Fibroblast of lung (primary cell): ENCODE measurements around the gene SIKE1. TPM values are rescaled to one million over a fixed set of nuclear protein-coding genes. Genes with fewer than 3 reads are reported as not detected.
"Not testable (repeated sequence)": the region's sequence is repeated elsewhere in the genome, so short reads cannot be mapped to it uniquely, and the experiment has no call there.

Source experiments
- DNase-seq, 2 donors: peaks; one replicate each; pipeline versions ENCODE4 v3.0.0 to v3.0.0-alpha.2; 2010; ENCODE audit warnings: low read depth in 2 of 2
- H2AFZ ChIP-seq: 2 replicates; pipeline ENCODE4 v1.5.1; 2012; ENCODE audit warnings: low read length, control low read depth, inconsistent platforms
- H3K27ac ChIP-seq: 2 replicates; pipeline ENCODE4 v1.5.1; 2011; ENCODE audit warnings: low read length, control low read depth; ENCODE audit not compliant: insufficient read depth
- H3K27me3 ChIP-seq: 2 replicates; pipeline ENCODE4 v1.5.1; 2011; ENCODE audit warnings: mild to moderate bottlenecking, low read length; ENCODE audit not compliant: control insufficient read depth, insufficient read depth
- H3K36me3 ChIP-seq: 2 replicates; pipeline ENCODE4 v1.5.1; 2011; ENCODE audit warnings: low read length; ENCODE audit not compliant: control insufficient read depth, insufficient read depth
- H3K4me1 ChIP-seq: 2 replicates; pipeline ENCODE4 v1.5.1; 2011; ENCODE audit warnings: low read length; ENCODE audit not compliant: control insufficient read depth, insufficient read depth; ENCODE audit errors: extremely low read depth
- H3K4me2 ChIP-seq: 2 replicates; pipeline ENCODE4 v1.5.1; 2011; ENCODE audit warnings: low read length, control low read depth; ENCODE audit not compliant: insufficient read depth; ENCODE audit errors: extremely low read depth
- H3K4me3 ChIP-seq, 4 experiments: fragments of 200-600 bp in 1 of 4; sonication (generic) in 1 of 4; replicated peaks in 1 of 4; 2 replicates each; pipeline ENCODE4 v1.5.1; 2011 to 2016; ENCODE audit warnings: low read length in 4 of 4, low read depth in 3 of 4, mild to moderate bottlenecking in 3 of 4, control low read depth in 2 of 4, inconsistent platforms in 1 of 4, mixed read lengths in 1 of 4; ENCODE audit not compliant: insufficient read depth in 1 of 4; ENCODE audit errors: control extremely low read depth in 1 of 4
- H3K79me2 ChIP-seq: 2 replicates; pipeline ENCODE4 v1.5.1; 2012; ENCODE audit warnings: mild to moderate bottlenecking, low read length, inconsistent platforms; ENCODE audit not compliant: control insufficient read depth, insufficient read depth
- H3K9ac ChIP-seq: 2 replicates; pipeline ENCODE4 v1.5.1; 2011; ENCODE audit warnings: mild to moderate bottlenecking, low read length, control low read depth; ENCODE audit not compliant: insufficient read depth
- H3K9me3 ChIP-seq: 2 replicates; pipeline ENCODE4 v1.5.1; 2012; ENCODE audit warnings: low read depth, low read length; ENCODE audit not compliant: control insufficient read depth, insufficient read depth
- H4K20me1 ChIP-seq: 2 replicates; pipeline ENCODE4 v1.5.1; 2011; ENCODE audit warnings: low read length; ENCODE audit not compliant: control insufficient read depth, insufficient read depth; ENCODE audit errors: extremely low read depth
- EZH2 ChIP-seq: IDR thresholded peaks from 2 replicates; pipeline ENCODE4 v1.5.1; 2012; ENCODE audit warnings: low read length, control low read depth, mild to moderate bottlenecking; ENCODE audit errors: missing control alignments
- polyA minus RNA-seq: library from RNA; depleted of rRNA, polyadenylated mRNA; stranded (reverse); fragments of >200 nt; gene quantifications from 2 replicates; pipeline ENCODE4 v1.2.3, GENCODE V29; 2011; ENCODE audit warnings: low replicate concordance
- polyA plus RNA-seq, 2 donors: library from polyadenylated mRNA; depleted of rRNA in 1 of 2; stranded (reverse) in 1 of 2; unstranded in 1 of 2; fragments of >200 nt; gene quantifications; 2 replicates each; pipeline ENCODE4 v1.2.1, GENCODE V29; 2011 to 2012; ENCODE audit warnings: missing spikeins in 1 of 2
- total RNA-seq: library from RNA; depleted of rRNA; stranded (reverse); fragments of >200 nt; gene quantifications from 2 replicates; pipeline ENCODE4 v1.2.1, GENCODE V29; 2014
- TF ChIP-seq, protein P1 (sequence below), 2 donors: IDR thresholded peaks in 1 of 2; conservative IDR thresholded peaks in 1 of 2; 1 replicate in 1 of 2; 2 replicates in 1 of 2; pipeline ENCODE4 v1.5.1; 2011 to 2012; ENCODE audit warnings: low read length in 2 of 2, control low read depth in 1 of 2, inconsistent platforms in 1 of 2, low read depth in 1 of 2, mild to moderate bottlenecking in 1 of 2

SIKE1 gene
- total RNA-seq (69.5 and 87.8 TPM in 2 replicates), polyA plus RNA-seq (31.2 and 48.8 TPM in 2 replicates), polyA minus RNA-seq (3.0 and 6.7 TPM in 2 replicates)
- polyA plus RNA-seq (2012) = 29.3 and 37.7 TPM in 2 replicates

DNA sequence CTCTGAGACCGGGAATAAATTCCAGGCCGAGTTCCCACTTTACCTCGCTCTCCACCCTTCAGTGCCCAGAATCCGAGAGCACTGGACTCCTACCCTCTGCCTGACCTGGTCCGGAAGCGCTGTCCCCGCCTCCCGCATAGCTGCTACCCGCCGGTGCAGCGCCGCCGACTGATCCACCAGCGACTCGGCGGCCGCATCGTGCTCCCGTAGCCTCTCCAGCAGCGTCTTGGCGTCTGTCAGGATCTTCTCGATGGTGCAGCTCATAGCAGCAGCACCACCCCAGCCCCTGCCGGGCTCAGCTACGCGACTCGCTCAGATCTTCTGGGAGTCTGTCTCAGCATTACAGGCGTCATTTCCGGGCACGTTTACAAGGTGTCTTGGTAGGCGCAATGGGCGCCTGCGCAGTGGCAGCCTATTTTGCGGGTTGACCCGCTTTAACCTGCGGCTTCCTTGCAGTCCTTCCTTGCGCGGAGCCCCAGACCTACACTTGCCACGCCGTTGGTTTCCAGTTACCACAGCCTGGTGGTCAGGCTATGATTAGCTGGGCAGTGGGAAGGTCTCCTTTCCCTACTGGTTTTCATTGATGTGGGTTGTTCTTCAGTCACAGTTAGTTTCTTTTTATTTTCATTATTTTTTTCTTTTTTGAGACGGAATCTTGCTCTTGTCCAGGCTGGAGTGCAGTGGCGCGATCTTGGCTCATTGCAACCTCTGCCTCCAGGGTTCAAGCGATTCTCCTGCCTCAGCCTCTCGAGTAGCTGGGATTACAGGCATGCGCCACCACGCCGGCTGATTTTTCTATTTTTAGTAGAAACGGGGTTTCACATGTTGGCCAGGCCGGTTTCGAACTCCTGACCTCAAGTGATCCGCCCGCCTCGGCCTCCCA is at the start of gene SIKE1:
Gene SIKE1 (minus strand): TSS at position 342 of the 883 bp plus-strand sequence. CDS start 78 bp downstream, at position 264.
- Histone ChIP-seq H3K4me2 (peak within 1 kb of the TSS; percentile 90), H4K20me1 (no peaks in the 10 kb centered on the region), H3K79me2 (peaks cover 13% of the 10 kb centered on the region), H3K36me3 (peaks cover 3% of the 10 kb centered on the region), H3K9ac (peak within 1 kb of the TSS; percentile 75), H2AFZ (peak within 1 kb of the TSS; percentile 98), H3K9me3 (no peaks in the 10 kb centered on the region), H3K27ac (peak within 1 kb of the TSS; percentile 79), H3K4me1 (peaks cover 2% of the 10 kb centered on the region), H3K27me3 (peaks cover 3% of the 10 kb centered on the region), H3K4me3 (peak within 1 kb of the TSS; percentile 58 to 97 (median 82))
- DNase-seq = peak; percentile 94 to 96
- TF ChIP-seq, protein P1, sequence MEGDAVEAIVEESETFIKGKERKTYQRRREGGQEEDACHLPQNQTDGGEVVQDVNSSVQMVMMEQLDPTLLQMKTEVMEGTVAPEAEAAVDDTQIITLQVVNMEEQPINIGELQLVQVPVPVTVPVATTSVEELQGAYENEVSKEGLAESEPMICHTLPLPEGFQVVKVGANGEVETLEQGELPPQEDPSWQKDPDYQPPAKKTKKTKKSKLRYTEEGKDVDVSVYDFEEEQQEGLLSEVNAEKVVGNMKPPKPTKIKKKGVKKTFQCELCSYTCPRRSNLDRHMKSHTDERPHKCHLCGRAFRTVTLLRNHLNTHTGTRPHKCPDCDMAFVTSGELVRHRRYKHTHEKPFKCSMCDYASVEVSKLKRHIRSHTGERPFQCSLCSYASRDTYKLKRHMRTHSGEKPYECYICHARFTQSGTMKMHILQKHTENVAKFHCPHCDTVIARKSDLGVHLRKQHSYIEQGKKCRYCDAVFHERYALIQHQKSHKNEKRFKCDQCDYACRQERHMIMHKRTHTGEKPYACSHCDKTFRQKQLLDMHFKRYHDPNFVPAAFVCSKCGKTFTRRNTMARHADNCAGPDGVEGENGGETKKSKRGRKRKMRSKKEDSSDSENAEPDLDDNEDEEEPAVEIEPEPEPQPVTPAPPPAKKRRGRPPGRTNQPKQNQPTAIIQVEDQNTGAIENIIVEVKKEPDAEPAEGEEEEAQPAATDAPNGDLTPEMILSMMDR (conservative IDR thresholded peaks at IDR 0.05 in 1 of 2, IDR thresholded peaks at IDR 0.05 in 1 of 2; ENCODE audit: low read depth in 1 of 2, low read length in 2 of 2) = no peak
- no peak for TF ChIP-seq EZH2

DNA sequence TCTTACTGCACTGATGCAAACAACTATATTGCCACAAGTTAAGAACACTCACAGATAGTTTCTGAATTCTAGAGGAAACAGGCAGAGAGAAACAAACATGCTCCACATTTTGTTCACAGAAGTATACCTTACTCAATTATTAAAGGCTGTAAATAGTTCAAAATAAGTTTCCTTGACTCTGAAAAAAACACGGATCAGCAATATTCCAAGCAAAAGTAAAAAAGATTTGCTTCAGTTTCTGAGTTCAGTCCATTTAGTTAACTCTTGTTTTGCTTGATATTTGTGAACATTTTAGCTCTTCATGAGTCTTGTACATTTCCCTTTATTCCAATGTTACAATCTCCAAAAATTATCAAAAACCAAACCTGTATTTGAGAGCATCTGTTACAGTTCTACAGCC is 49.6 kb upstream of the SIKE1 start:
- H4K20me1 ChIP-seq, H2AFZ ChIP-seq, H3K36me3 ChIP-seq, H3K4me3 ChIP-seq, DNase-seq, H3K27ac ChIP-seq, H3K4me2 ChIP-seq, H3K79me2 ChIP-seq, H3K9me3 ChIP-seq, H3K4me1 ChIP-seq, H3K27me3 ChIP-seq, H3K9ac ChIP-seq: not testable (repeated sequence)

DNA sequence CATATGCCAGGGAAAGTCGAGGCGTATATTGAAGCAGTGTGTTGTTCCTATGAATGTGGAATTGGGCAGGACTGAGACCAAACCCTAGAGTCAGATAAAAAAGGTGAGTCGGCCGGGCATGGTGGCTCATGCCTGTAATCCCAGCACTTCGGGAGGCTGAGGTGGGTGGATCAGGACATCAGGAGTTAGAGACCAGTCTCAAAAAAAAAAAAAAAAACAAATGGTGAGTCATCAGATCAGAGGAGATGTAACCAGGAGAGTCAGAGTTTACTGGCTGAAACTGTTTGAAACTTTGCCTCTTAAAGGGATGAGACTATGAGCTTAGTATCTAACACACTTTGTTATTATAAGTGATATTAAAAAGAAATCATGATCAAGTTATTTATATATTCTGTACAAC is 47.8 kb upstream of the SIKE1 start:
- Histone ChIP-seq H3K9ac (no peak overlapping the region), H3K4me2 (no peak overlapping the region), H4K20me1 (no peaks in the 10 kb centered on the region), H3K27ac (no peak overlapping the region), H3K27me3 (no peaks in the 10 kb centered on the region), H3K79me2 (no peaks in the 10 kb centered on the region), H3K9me3 (no peaks in the 10 kb centered on the region), H3K4me3 (no peak overlapping the region), H3K4me1 (no peaks in the 10 kb centered on the region), H3K36me3 (no peaks in the 10 kb centered on the region), H2AFZ (no peak overlapping the region)
- peak in 1 of 2 donors; percentile 15 for DNase-seq
- TF ChIP-seq EZH2 = no peak
- TF ChIP-seq, protein P1 (conservative IDR thresholded peaks at IDR 0.05 in 1 of 2, IDR thresholded peaks at IDR 0.05 in 1 of 2; ENCODE audit: low read depth in 1 of 2, low read length in 2 of 2) = no peak
